Tibial nerve (tissue), 4 donors: ENCODE results near the gene PRPSAP2.

Experiments used
- CTCF ChIP-seq, 5 experiments: fragments of 200-600 bp in 3 of 5; fragments of 450-650 bp in 2 of 5; sonication (generic) in 3 of 5; IDR thresholded peaks; one replicate each; pipeline ENCODE4 v1.5.1; 2016 to 2019; ENCODE audit warnings: antibody characterized with exemption in 5 of 5, mild to moderate bottlenecking in 3 of 5, moderate library complexity in 2 of 5
- EP300 ChIP-seq, 2 donors: sonication (generic); formaldehyde crosslinking; IDR thresholded peaks; one replicate each; pipeline ENCODE4 v1.6.1; 2017; ENCODE audit warnings: antibody characterized with exemption in 2 of 2, mild to moderate bottlenecking in 1 of 2
- POLR2A ChIP-seq, 2 donors: fragments of 450-650 bp; IDR thresholded peaks; one replicate each; pipeline ENCODE4 v1.6.1; 2017; ENCODE audit warnings: antibody characterized with exemption in 2 of 2, mild to moderate bottlenecking in 2 of 2, moderate library complexity in 2 of 2

GRCh38 chr17:18850679-18851078, 7.3 kb upstream of the PRPSAP2 start:
- TF ChIP-seq CTCF (IDR thresholded peaks at IDR 0.05) (no peak), POLR2A (IDR thresholded peaks at IDR 0.05) (no peak), EP300 (IDR thresholded peaks at IDR 0.05) (no peak)
